ENCODE data around the gene CLEC1A.
"Not testable (repeated sequence)": the region's sequence is repeated elsewhere in the genome, so short reads cannot be mapped to it uniquely, and the experiment has no call there.

CLEC1A gene

GRCh38 chr12:10033783-10034545 is 64.8 kb downstream of the CLEC1A start:
- DNase-seq = no peak

GRCh38 chr12:10031771-10032175 is 67.0 kb downstream of the CLEC1A start:
- DNase-seq = no peak

GRCh38 chr12:10031321-10031720 is 67.5 kb downstream of the CLEC1A start:
- DNase-seq = no peak

GRCh38 chr12:10030446-10030845 is 68.3 kb downstream of the CLEC1A start, which contains the start of gene CLEC9A:
Gene CLEC9A, plus strand, starts transcription at chr12:10030682. Its CDS starts 22,006 bp downstream, at chr12:10052688.
- no peak for DNase-seq

GRCh38 chr12:10027721-10028120 is 71.1 kb downstream of the CLEC1A start:
- no peak for DNase-seq

- no peak for DNase-seq
Observed at GRCh38 chr12:10027311-10027710, 71.5 kb downstream of the CLEC1A start.

GRCh38 chr12:10026666-10027065 is 72.1 kb downstream of the CLEC1A start:
- DNase-seq = not testable (repeated sequence)

GRCh38 chr12:10025236-10025635 is 73.5 kb downstream of the CLEC1A start:
- DNase-seq = no peak

- DNase-seq = no peak
Observed at GRCh38 chr12:10021342-10021741, 77.4 kb downstream of the CLEC1A start.

All from NCI-H2081 (cell line).